AG09309 (cell line): Measurements from ENCODE around the gene SELENOS.

Experiments used
- DNase-seq: peaks from one replicate; pipeline ENCODE4 v3.0.0-alpha.2; 2010; ENCODE audit warnings: low read depth
- H3K4me3 ChIP-seq: 2 replicates; pipeline ENCODE4 v1.5.1; 2011; ENCODE audit warnings: mild to moderate bottlenecking, low read depth, low read length, moderate library complexity; ENCODE audit not compliant: control insufficient read depth
- CTCF ChIP-seq: IDR thresholded peaks from 2 replicates; pipeline ENCODE4 v1.5.1; 2011; ENCODE audit warnings: mild to moderate bottlenecking, low read depth, low read length, inconsistent platforms; ENCODE audit not compliant: insufficient read depth, control insufficient read depth; ENCODE audit errors: missing control alignments

The SELENOS gene

DNA sequence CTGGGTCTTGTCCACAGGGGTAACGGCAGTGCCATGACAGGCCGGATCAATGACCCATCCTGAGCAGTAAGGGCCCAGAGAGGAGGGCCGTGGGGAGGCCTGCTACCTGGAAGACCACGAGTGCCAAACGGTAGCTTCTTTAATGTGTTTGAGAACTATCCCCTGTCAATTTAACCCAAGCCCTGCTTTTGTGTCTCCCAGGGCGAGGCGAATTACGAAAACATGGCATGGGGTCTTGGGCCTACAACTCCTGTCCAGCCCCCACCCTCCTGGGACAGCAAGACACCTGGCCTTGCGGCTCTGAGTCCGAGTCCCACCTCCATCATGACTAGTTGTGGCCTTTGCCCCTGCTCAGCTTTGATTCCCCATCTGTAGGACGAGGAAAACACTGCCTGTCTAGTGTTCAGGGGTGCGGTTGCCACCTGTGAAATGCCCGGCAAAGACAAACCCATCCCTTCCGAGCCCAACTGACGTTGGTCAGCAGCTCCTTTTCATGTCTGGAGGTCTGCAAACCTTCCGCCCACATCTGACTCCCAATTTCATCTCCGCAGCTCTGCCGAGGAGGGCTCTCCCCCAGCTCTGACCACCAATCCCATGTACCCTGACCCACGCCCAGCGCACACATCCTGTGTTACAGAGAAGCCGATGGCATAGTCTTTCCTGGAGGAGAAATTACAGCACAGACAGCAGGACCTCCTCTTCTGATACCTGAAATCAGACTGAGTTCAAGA, 46.7 kb upstream of the SELENOS start:
- DNase-seq = no peak
- no peak overlapping the region for H3K4me3 ChIP-seq
- no peak for TF ChIP-seq CTCF

DNA sequence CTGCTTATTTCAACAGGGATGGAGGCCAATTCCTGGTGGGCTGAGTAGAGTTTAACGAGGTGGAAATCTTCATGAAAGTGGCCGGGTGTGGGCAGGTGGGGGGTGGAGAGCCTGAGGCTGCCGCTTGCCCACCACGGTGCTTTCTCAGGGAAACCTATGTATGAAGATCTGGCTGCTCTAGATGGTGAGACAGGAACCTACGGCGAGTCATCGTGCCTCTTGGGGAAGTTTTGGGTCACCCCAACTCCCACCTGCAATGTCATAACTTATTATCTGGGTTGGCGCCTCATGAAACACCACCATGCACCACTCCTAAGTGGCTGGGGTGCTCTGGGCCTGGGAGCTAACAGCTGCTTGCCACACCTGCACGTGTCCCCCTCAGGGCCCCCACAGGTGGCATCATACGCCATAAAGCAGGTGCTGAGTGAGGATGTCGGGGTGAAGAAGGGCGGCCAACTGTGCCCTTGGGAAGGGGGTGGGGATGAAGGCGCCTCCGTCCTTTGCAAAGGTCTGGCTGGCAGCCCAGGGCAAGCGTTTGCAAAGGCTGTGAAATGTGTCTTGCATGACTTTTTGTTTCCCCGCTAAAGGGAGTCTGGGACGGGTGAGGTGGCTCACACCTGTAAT, 45.7 kb upstream of the SELENOS start:
- no peak for DNase-seq
- H3K4me3 ChIP-seq = no peak overlapping the region
- TF ChIP-seq CTCF = no peak

- H3K4me3 ChIP-seq = no peak overlapping the region
- no peak for DNase-seq
- no peak for TF ChIP-seq CTCF
Measured at GRCh38 chr15:101322016-101322695, 44.9 kb upstream of the SELENOS start.

GRCh38 chr15:101320501-101321052, 43.3 kb upstream of the SELENOS start:
- H3K4me3 ChIP-seq = no peak overlapping the region
- no peak for TF ChIP-seq CTCF
- DNase-seq = no peak

- TF ChIP-seq CTCF = no peak
- H3K4me3 ChIP-seq = no peak overlapping the region
- no peak for DNase-seq
Measured at GRCh38 chr15:101318839-101319238, 41.6 kb upstream of the SELENOS start.

GRCh38 chr15:101318147-101318819, 41.0 kb upstream of the SELENOS start:
- no peak for DNase-seq
- TF ChIP-seq CTCF = no peak
- no peak overlapping the region for H3K4me3 ChIP-seq
